HG03139 (cell line): ENCODE data around the gene NUDC.
A peak's percentile ranks its signal among the peaks of the same experiment; 100 is the strongest.
"Not testable (repeated sequence)": the region's sequence is repeated elsewhere in the genome, so short reads cannot be mapped to it uniquely, and the experiment has no call there.

ENCODE experiments used
- ATAC-seq: cut with Tn5 transposase; IDR thresholded peaks from one replicate; pipeline ENCODE4 v1.9.1; 2021; ENCODE audit not compliant: unreplicated experiment

Gene NUDC

GRCh38 chr1:26986658-26987057, 65.1 kb downstream of the NUDC start:
- no peak for ATAC-seq

GRCh38 chr1:26989403-26990109, 68.0 kb downstream of the NUDC start:
- ATAC-seq, result not testable (repeated sequence)

- no peak for ATAC-seq
Measured at GRCh38 chr1:26991310-26992116, 70.0 kb downstream of the NUDC start.

- ATAC-seq, result peak; percentile 49
Measured at GRCh38 chr1:26993237-26994019, 71.9 kb downstream of the NUDC start, which contains the start of gene TRNP1. Gene TRNP1, plus strand, starts transcription at chr1:26993692. Its CDS starts 95 bp downstream, at chr1:26993787.

GRCh38 chr1:26994020-26994786, 72.7 kb downstream of the NUDC start:
- no peak for ATAC-seq

- ATAC-seq, result no peak
Measured at GRCh38 chr1:26994787-26995517, 73.4 kb downstream of the NUDC start.

- no peak for ATAC-seq
Measured at GRCh38 chr1:26996024-26996423, 74.5 kb downstream of the NUDC start.
